Mammary epithelial cell (primary cell): ENCODE data around the gene AKT1.

Experiments
- CTCF ChIP-seq, 2 donors: IDR thresholded peaks in 1 of 2; conservative IDR thresholded peaks in 1 of 2; 2 replicates each; pipeline ENCODE4 v1.5.1; 2011 to 2012; ENCODE audit warnings: inconsistent platforms in 2 of 2, low read length in 2 of 2, mild to moderate bottlenecking in 2 of 2, control low read depth in 1 of 2, low read depth in 1 of 2; ENCODE audit not compliant: insufficient read depth in 1 of 2; ENCODE audit errors: extremely low read depth in 1 of 2
- EZH2 ChIP-seq: IDR thresholded peaks from 2 replicates; pipeline ENCODE4 v1.6.1; 2012; ENCODE audit warnings: low read length, inconsistent platforms, borderline replicate concordance

- TF ChIP-seq CTCF (conservative IDR thresholded peaks at IDR 0.05 in 1 of 2, IDR thresholded peaks at IDR 0.05 in 1 of 2; ENCODE audit: extremely low read depth in 1 of 2, insufficient read depth in 1 of 2, low read depth in 1 of 2, low read length in 2 of 2) (no peak), EZH2 (no peak)
These were observed 45.3 kb downstream of the AKT1 start for GRCh38 chr14:104750056-104750752.
